ENCODE results near the gene ACSL3. TPM values are rescaled to one million over a fixed set of nuclear protein-coding genes. Genes with fewer than 3 reads are reported as not detected.

The ACSL3 gene
- total RNA-seq, 3 donors from 2014 or later (not counting 1 experiment from before 2014, with no cell fraction given) = 55.4 to 86.6 (median 66.7) TPM

DNA sequence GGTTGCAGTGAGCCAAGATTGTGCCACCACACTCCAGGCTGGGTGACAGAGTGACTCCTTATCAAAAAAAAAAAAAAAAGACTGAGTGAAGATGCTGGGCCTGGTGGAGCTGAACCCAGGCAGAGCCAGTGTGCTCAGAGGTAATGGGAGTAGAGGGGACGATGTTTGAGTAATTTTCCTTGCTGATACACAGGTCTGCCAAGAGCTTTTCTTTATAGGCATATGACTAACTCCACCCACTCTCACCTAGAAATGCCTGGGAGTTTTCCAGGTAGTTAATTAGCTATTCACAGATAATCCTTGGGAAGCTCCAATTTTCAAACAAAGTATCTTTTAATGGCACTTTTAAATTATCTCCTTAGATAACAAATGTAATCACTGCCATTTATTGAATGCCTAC lies 33.4 kb upstream of the ACSL3 start:
- Histone ChIP-seq H3K27ac (ENCODE audit: low read length) (no peak overlapping the region), H3K4me1 (ENCODE audit: control insufficient read depth, insufficient read depth, low read length) (no peaks in the 10 kb centered on the region), H3K4me3 (ENCODE audit: low read length) (no peak overlapping the region), H3K9me3 (ENCODE audit: control insufficient read depth, insufficient read depth, low read length) (no peaks in the 10 kb centered on the region), H3K36me3 (ENCODE audit: control insufficient read depth, insufficient read depth, low read length) (no peaks in the 10 kb centered on the region), H3K27me3 (ENCODE audit: control insufficient read depth, insufficient read depth, low read length) (no peaks in the 10 kb centered on the region)
- no peak overlapping the region for H3K4me3 Mint-ChIP-seq
- ATAC-seq (no peak), DNase-seq (no peak)
- peaks cover 3 to 32% of the 10 kb centered on the region in 2 donors for H3K27me3 Mint-ChIP-seq (ENCODE audit: low read depth in 2 of 2)
- no CpG with 5 or more reads among the region's 1 CpG for WGBS (ENCODE audit: insufficient coverage)
- intact Hi-C loops (cut with micrococcal nuclease) = no loop called here
- no peaks in the 10 kb centered on the region for H3K4me1 Mint-ChIP-seq
- H3K9me3 Mint-ChIP-seq = no peaks in the 10 kb centered on the region
- H3K36me3 Mint-ChIP-seq = no peaks in the 10 kb centered on the region
- no peak overlapping the region for H3K27ac Mint-ChIP-seq
- TF ChIP-seq, protein P1, sequence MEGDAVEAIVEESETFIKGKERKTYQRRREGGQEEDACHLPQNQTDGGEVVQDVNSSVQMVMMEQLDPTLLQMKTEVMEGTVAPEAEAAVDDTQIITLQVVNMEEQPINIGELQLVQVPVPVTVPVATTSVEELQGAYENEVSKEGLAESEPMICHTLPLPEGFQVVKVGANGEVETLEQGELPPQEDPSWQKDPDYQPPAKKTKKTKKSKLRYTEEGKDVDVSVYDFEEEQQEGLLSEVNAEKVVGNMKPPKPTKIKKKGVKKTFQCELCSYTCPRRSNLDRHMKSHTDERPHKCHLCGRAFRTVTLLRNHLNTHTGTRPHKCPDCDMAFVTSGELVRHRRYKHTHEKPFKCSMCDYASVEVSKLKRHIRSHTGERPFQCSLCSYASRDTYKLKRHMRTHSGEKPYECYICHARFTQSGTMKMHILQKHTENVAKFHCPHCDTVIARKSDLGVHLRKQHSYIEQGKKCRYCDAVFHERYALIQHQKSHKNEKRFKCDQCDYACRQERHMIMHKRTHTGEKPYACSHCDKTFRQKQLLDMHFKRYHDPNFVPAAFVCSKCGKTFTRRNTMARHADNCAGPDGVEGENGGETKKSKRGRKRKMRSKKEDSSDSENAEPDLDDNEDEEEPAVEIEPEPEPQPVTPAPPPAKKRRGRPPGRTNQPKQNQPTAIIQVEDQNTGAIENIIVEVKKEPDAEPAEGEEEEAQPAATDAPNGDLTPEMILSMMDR (IDR thresholded peaks at IDR 0.05) = no peak

DNA sequence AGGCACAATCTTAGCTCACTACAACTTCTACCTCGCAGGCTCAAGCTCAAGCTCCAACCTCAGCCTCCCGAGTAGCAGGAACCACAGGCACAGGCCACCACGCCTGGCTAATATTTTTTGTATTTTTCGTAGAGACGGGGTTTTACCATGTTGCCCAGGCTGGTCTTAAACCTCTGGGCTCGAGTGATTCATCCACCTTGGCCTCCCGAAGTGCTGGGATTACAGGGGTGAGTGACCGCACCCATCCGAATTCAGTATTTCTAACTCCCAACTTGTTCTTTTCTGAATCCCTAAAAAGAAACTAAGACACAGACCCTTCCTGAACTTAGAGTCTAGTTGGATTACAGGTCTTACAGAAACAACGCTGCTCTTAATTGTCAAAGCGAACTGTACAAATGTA lies 32.3 kb upstream of the ACSL3 start:
- WGBS (ENCODE audit: insufficient coverage) = 89% methylated on average over 11 of the region's 11 CpGs
- H3K36me3 Mint-ChIP-seq = no peaks in the 10 kb centered on the region
- no peak overlapping the region for H3K4me3 Mint-ChIP-seq
- TF ChIP-seq, protein P1 (IDR thresholded peaks at IDR 0.05) = no peak
- no peak overlapping the region for H3K27ac Mint-ChIP-seq
- intact Hi-C loops (cut with micrococcal nuclease) = no loop called here
- no peak for ATAC-seq
- DNase-seq = no peak
- H3K4me3 ChIP-seq (ENCODE audit: low read length) = no peak overlapping the region
- no peaks in the 10 kb centered on the region for H3K9me3 Mint-ChIP-seq
- no peaks in the 10 kb centered on the region for H3K4me1 Mint-ChIP-seq
- H3K27ac ChIP-seq (ENCODE audit: low read length) = no peak overlapping the region
- no peaks in the 10 kb centered on the region for H3K36me3 ChIP-seq (ENCODE audit: control insufficient read depth, insufficient read depth, low read length)
- H3K4me1 ChIP-seq (ENCODE audit: control insufficient read depth, insufficient read depth, low read length) = no peaks in the 10 kb centered on the region
- peaks cover 3 to 38% of the 10 kb centered on the region in 2 donors for H3K27me3 Mint-ChIP-seq (ENCODE audit: low read depth in 2 of 2)
- no peaks in the 10 kb centered on the region for H3K9me3 ChIP-seq (ENCODE audit: control insufficient read depth, insufficient read depth, low read length)
- H3K27me3 ChIP-seq (ENCODE audit: control insufficient read depth, insufficient read depth, low read length) = no peaks in the 10 kb centered on the region

DNA sequence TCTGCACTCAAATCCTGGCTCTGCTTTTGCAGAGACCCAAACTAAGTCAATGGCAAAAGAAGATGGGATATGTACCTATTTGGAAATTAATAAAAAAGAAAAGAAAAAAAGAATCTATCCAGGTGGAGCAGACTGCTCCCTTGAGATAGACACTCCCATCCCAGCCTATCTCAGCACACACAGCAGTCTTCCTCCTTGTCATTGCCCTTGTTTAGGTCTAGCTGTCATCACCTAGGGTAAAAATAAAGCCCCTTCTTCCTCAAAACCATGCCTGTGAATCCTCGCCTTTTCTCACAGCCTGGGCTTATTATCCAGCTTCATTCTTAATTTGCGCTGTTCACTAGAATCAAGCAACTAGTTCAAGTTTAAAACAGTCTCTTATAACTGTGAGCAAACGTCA lies 30.7 kb upstream of the ACSL3 start:
- intact Hi-C loops (cut with micrococcal nuclease) = no loop called here
- Mint-ChIP-seq H3K9me3 (no peaks in the 10 kb centered on the region), H3K4me3 (no peak overlapping the region), H3K27ac (no peak overlapping the region), H3K36me3 (no peaks in the 10 kb centered on the region), H3K4me1 (no peaks in the 10 kb centered on the region), H3K27me3 (ENCODE audit: low read depth in 2 of 2) (peaks cover 7 to 35% of the 10 kb centered on the region in 2 donors)
- TF ChIP-seq, protein P1 (IDR thresholded peaks at IDR 0.05) = no peak
- Histone ChIP-seq H3K27ac (ENCODE audit: low read length) (no peak overlapping the region), H3K4me3 (ENCODE audit: low read length) (no peak overlapping the region), H3K4me1 (ENCODE audit: control insufficient read depth, insufficient read depth, low read length) (no peaks in the 10 kb centered on the region), H3K9me3 (ENCODE audit: control insufficient read depth, insufficient read depth, low read length) (no peaks in the 10 kb centered on the region), H3K36me3 (ENCODE audit: control insufficient read depth, insufficient read depth, low read length) (no peaks in the 10 kb centered on the region), H3K27me3 (ENCODE audit: control insufficient read depth, insufficient read depth, low read length) (no peaks in the 10 kb centered on the region)
- ATAC-seq (no peak), DNase-seq (no peak)
- WGBS (ENCODE audit: insufficient coverage) = 71% methylated on average over 3 of the region's 3 CpGs

DNA sequence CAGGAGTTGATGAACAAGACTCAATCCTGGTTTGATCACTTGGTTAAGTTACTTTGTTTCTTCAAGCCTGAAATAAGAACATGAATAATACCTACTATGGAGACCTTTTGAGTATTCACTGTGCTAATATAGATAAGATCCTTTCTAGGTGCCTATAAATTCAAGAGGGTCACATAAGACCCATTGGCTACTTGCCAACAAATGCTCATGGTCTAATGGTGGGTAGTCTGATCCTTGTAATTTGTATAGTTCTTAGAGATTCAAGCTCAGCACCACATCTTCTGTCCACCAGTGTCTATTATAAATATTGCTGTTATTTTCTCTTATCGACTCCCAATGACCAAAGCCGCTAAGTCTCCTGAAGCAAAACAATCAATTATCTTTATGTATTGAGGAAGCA lies 27.4 kb upstream of the ACSL3 start:
- no peaks in the 10 kb centered on the region for H3K9me3 Mint-ChIP-seq
- no peak overlapping the region for H3K27ac ChIP-seq (ENCODE audit: low read length)

More for the DNA sequence above, 27.4 kb upstream of the ACSL3 start:
- no peaks in the 10 kb centered on the region for H3K36me3 Mint-ChIP-seq
- Histone ChIP-seq H3K4me3 (ENCODE audit: low read length) (no peak overlapping the region), H3K4me1 (ENCODE audit: control insufficient read depth, insufficient read depth, low read length) (no peaks in the 10 kb centered on the region), H3K9me3 (ENCODE audit: control insufficient read depth, insufficient read depth, low read length) (no peaks in the 10 kb centered on the region), H3K36me3 (ENCODE audit: control insufficient read depth, insufficient read depth, low read length) (no peaks in the 10 kb centered on the region), H3K27me3 (ENCODE audit: control insufficient read depth, insufficient read depth, low read length) (no peaks in the 10 kb centered on the region)
- no peak overlapping the region for H3K27ac Mint-ChIP-seq
- intact Hi-C loops (cut with micrococcal nuclease) = no loop called here
- WGBS (ENCODE audit: insufficient coverage) = no CpG with 5 or more reads among the region's 2 CpGs
- no peak for ATAC-seq
- H3K4me1 Mint-ChIP-seq = no peaks in the 10 kb centered on the region
- no peak for DNase-seq
- TF ChIP-seq, protein P1 (IDR thresholded peaks at IDR 0.05) = no peak
- peaks cover 18 to 43% of the 10 kb centered on the region in 2 donors for H3K27me3 Mint-ChIP-seq (ENCODE audit: low read depth in 2 of 2)
- no peak overlapping the region for H3K4me3 Mint-ChIP-seq
